Measurements from ENCODE around the gene PHACTR2.
"Not testable (repeated sequence)": the region's sequence is repeated elsewhere in the genome, so short reads cannot be mapped to it uniquely, and the experiment has no call there.

DNA sequence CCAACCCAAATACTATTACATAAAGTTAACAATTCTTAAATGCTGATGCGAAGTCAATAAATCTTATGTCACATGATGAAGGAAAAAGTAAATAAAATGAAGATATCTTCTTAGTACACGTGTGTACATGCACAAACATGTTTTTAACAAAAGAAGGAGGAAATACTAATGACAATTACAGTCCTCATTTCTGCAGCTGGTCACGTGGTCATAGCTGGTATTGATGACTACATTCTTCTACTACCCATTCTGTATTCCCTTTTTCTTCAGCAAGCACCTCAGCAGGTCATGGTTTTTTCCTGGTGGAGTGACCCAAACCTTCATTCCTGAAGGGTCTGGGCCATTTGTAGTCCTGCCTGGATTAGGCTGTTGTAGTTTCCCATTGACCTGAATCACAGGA lies 191.0 kb downstream of the PHACTR2 start:
- TF ChIP-seq, protein P1, sequence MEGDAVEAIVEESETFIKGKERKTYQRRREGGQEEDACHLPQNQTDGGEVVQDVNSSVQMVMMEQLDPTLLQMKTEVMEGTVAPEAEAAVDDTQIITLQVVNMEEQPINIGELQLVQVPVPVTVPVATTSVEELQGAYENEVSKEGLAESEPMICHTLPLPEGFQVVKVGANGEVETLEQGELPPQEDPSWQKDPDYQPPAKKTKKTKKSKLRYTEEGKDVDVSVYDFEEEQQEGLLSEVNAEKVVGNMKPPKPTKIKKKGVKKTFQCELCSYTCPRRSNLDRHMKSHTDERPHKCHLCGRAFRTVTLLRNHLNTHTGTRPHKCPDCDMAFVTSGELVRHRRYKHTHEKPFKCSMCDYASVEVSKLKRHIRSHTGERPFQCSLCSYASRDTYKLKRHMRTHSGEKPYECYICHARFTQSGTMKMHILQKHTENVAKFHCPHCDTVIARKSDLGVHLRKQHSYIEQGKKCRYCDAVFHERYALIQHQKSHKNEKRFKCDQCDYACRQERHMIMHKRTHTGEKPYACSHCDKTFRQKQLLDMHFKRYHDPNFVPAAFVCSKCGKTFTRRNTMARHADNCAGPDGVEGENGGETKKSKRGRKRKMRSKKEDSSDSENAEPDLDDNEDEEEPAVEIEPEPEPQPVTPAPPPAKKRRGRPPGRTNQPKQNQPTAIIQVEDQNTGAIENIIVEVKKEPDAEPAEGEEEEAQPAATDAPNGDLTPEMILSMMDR (IDR thresholded peaks at IDR 0.05): not testable (repeated sequence)
- TF ChIP-seq POLR2AphosphoS5, POLR2A (IDR thresholded peaks at IDR 0.05): not testable (repeated sequence)
